HG02885 (cell line): ENCODE data around the gene ACADSB.

Source experiments
- ATAC-seq: cut with Tn5 transposase; IDR thresholded peaks from one replicate; pipeline ENCODE4 v1.9.1; 2021; ENCODE audit warnings: mild to moderate bottlenecking; ENCODE audit not compliant: unreplicated experiment, poor library complexity

The ACADSB gene

DNA sequence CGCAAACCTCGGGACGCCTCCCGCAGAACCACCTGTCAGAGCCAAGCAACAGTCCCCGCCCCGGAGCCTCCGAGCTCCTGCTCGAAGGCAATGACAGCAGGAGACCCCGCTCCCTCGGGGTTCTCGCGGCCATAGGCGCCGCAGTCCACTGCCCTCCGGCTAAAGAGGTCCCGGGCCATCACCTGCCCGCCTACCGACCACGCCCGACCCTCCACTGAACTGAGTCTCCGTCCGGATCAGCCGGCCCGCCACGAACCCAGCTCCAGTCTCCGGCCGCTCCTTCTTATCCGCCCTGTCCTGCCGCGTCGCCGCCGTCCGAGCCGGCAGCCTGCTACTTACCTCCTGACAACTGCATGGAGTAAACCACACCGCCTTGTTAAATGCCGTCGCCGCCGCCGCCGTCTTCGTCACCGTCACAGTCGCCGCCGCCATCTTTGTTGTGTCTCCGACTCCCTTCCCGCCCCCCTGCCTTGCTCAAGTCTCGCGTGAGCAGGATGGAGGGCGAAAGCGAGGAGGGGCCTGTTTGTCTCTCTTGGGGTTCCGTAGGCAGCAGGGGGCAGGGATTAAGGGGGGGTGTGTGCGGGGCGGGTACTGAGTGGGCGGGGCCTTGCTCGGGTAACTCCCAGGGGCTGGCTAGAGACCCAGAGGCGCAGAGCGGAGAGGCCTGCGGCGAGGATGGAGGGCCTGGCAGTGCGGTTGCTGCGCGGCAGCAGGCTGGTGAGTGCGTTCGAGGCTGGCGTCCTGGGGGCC is at the start of gene ACADSB, which contains the start of gene IKZF5:
Gene ACADSB, plus strand, starts transcription at position 652 of the 750 bp plus-strand sequence. Its CDS starts 24 bp downstream, at position 676.
Gene IKZF5, minus strand, starts transcription at position 441 of the 750 bp plus-strand sequence. CDS start 10,170 bp downstream, outside the sequence.
- peak; percentile 88 for ATAC-seq

DNA sequence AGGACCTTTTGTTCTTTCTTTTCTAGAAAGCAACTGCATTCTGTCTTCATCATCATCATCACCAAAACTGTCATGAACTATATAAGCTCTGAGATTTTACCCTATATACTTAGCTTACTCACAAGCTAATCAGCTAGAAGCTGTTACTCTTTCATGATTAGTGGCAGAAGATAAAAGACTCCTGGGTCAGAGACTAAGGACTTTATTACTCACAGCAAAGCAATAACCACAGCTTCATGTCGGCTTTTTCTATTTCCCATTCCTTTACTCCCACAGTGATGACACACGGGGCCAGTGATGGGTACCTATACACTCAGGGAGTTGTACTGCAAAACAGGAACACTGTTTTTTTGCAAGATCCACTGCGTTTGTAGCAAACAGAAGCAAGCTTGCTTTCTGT is 46.4 kb upstream of the ACADSB start:
- no peak for ATAC-seq

DNA sequence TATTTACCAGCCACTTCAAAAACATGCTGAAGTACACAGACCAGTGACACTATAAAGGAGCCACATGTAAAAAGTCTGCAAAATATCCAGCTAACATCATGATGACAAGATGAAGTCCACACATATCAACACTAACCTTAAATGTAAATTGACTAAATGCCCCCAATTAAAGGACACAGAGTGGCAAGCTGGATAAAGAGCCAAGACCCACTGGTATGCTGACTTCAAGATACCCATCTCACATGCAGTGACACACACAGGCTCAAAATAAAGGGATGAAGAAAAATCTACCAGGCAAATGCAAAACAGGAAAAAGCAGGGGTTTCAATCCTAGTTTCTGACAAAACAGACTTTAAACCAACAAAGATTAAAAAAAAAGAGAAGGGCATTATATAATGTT is 41.9 kb upstream of the ACADSB start:
- ATAC-seq, result no peak

GRCh38 chr10:122968698-122969097 is 40.1 kb upstream of the ACADSB start:
- ATAC-seq, result no peak

DNA sequence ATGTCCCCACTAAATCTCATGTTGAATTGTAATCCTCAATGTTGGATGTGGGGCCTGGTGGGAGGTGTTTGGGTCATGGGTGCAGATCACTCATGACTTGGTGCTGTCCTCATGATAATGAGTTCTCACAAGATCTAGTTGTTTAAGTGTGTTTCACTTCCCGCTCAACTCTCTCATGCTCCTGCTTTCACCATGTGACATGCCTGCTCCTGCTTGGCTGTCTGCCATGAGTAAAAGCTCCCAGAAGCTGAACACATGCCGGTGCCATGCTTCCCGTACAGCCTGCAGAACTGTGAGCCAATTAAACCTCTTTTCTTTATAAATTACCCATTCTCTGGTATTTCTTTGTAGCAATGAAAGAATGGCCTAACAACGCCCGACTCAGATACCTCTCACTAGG is 34.8 kb upstream of the ACADSB start:
- ATAC-seq, result no peak

GRCh38 chr10:122974543-122975064 is 34.2 kb upstream of the ACADSB start:
- ATAC-seq, result no peak

DNA sequence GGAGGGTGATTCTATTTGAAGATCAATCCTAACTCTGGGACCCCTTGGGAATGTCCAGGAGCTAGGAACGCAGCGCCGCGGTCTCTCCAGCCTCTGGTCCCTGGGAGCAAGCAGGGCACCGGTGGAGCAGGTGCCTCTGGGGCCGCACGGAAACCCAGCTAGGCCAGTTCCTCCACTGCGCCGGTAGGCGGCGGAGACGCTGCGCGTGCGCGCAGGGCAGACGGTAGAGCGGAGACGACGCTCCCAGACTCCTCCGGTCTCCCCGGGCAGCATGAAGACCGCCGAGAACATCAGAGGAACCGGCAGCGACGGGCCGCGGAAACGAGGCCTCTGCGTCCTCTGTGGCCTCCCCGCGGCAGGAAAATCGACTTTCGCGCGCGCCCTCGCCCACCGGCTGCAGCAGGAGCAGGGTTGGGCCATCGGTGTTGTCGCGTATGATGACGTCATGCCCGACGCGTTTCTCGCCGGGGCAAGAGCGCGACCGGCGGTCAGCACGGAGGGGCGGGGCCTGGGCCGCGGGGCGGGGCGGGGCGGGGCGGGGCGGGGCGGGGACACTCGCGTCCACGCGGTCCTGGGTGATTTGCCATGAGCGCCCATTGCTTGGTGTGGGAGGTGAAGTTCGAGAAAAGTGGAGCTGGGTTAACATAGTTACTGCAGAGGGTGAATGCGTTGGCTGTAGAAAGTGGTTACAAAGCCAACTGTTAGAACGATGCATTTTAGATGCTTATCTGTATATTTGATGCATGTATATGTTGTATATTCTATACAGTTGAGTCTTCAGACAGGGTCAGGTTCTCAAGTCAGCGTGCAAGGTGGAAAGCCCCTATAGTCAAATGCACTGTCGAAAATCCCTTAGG is 28.4 kb upstream of the ACADSB start, which contains the start of gene PSTK:
Gene PSTK, plus strand, starts transcription at position 193 of the 857 bp plus-strand sequence. Its CDS starts 79 bp downstream, at position 272.
- ATAC-seq, result peak; percentile 98

DNA sequence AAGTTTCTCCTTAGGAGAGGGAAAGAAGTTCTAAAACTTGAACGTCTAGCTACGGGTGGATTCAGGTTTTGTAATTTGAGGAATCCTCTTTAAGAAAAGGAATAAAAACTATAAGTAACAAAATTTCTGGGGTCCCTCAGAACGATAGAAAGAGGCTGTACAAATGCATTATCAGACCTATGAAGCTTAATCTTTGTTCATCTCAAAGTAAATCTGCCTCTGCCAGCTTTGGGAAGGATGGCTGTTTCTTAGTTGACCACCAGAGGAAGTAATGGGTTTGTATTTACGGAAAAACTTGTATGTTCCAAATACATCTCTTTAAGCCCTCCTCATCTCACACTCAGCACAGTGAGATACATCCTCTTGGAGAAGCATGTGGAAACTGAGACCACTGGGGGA is 27.7 kb upstream of the ACADSB start:
- no peak for ATAC-seq

DNA sequence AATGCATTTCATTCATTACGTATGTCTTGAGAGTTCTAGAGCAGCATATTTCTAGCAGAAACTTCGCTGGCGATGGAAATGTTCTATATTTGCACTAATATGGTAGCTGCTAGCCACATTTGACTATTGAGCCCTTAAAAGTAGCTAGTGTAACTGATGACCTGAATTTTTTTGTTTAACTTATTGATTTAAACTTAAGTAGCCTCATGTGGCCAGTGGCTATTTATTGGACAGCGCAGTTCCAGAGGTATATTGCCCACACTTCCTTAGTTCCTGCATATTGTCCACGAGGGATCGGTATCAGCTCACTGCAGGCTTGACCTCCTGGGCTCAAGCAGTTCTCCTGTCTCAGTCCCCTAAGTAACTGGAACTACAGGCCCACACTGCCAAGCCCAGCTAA is 24.9 kb upstream of the ACADSB start:
- no peak for ATAC-seq

GRCh38 chr10:122984708-122985107 is 24.1 kb upstream of the ACADSB start:
- ATAC-seq, result no peak

DNA sequence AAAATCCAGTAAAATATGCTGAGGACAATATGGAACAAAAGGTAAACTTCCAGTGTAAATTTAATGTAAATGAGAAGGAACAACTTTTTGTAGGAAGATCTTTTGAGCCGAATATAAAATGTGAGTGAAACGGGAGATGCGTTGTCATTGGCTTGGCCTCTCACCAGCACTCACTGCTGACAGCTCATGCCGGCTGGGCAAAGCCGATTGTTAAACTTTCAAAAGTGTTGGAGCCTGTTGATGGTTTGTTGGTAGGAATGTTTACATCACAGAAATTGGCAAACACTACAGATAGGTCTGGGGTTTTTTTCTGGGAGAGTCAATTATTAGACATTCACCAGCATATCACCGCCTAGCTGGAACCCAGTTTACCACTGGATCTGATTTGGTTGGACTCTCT is 22.5 kb upstream of the ACADSB start:
- ATAC-seq, result no peak

GRCh38 chr10:122988501-122988900 is 20.3 kb upstream of the ACADSB start:
- no peak for ATAC-seq

DNA sequence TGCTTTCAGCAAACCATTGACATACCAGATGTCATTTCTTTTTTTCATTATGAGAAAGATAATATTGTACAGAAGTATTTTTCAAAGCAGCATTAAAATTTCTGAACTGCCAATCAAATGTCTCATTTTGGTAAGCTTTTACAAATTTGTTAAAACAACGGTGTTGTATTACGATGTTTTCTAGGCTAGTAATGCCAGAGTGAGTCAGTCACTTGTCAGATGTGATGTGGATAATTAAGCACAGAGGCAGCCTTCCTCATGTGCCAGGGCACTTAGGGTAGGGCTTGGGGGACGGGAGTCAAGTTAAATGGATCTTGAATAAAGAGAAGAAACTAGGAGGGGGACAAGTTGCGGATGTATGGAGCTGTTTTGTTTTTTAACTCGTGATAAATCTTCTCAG is 18.5 kb upstream of the ACADSB start:
- no peak for ATAC-seq

DNA sequence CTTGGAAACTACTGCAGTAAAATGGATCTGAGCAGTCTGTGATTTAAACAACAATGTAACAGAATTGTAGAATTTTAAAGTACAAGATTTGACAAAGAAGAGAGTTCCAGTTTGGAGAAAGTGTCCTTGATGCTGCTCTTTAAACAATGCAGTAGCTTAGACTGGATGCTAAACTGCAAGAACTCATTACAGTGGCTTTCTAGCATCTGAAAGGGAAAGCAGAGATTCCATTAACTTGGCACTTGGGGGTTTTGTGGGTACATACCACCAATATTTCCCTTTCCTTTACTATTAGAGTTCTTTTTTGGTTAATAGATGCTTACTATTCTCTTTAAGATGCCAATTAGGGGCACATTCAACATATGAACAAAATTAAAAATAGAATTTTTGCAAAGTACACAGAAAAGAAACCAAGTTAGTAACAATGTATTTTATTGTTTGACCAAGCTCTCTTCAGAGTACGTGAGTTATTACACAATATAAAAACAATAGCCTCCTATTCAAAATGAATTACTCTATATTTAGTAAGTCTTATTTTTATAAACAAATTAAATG is 16.7 kb upstream of the ACADSB start:
- ATAC-seq, result no peak

DNA sequence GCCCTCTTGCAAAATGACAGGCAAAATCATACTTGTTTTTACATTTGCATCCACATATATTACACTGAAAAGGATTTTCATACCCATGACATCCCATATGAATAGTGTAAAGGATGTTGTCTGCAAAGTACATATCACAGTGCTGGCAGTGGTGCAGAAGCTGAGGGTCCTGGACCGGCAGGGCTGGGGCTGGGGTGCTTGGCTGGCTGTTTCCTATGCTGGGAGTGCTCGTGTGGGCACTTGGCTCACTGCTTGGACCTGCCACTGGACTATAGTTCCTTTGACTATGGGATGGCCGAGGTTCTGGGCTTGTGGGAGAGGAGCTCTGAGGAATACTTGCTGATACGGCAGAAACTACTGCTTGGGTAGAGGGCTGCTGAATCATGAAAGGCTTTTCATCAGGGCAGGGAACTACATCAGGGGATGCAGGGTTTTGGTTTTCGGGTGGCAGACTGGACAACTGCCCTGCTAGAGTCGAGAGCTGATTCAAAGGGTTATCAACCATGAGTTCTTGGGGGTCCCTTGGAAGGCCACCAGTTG is 14.9 kb upstream of the ACADSB start:
- ATAC-seq, result no peak

- no peak for ATAC-seq
Observed at GRCh38 chr10:122995936-122996335, 12.9 kb upstream of the ACADSB start.

DNA sequence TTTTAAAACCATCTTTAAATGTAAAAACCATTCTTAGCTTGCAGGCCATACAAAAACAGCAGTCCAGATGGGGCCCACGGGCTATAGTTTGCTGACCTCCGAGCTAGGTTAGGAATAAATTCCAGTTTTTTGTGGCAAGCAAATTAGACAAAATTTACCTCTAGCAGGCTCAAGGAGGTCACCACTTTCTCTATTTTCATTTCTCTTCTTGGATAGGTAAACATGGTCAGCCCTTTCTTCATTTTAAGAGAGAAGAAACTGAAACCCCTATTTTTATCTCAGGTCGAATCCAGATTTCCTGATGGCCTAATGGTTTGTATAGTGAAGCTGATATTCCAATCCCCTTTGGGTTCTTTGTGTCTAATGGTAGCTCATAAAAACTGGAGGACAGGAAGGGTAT is 10.9 kb upstream of the ACADSB start:
- peak; percentile 68 for ATAC-seq

- no peak for ATAC-seq
Observed at GRCh38 chr10:122998360-122998917, 10.4 kb upstream of the ACADSB start.

DNA sequence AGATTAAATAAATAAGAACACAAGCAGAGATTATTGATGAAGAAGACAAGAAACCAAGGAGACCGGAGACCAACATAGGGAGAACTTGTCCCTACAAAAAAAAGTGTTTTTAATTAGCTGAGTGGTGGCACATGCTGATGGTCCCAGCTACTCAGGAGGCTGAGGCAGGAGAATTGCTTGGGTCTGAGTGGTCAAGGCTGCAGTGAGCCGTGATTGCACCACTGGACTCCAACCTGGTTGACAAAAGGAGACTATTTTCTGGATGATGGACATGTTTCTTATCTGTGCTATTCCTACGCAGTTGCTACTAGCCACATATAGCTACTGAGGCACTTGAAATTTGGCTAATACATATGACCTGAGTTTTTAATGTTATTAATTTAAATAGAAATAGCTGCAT is 9.9 kb upstream of the ACADSB start:
- no peak for ATAC-seq

GRCh38 chr10:122999347-122999746 is 9.5 kb upstream of the ACADSB start:
- peak; percentile 53 for ATAC-seq
